A673 (cell line): ENCODE measurements around the gene ZNF189.

Experiments
- EZH2 ChIP-seq: fragments of 200-600 bp; sonication (generic); IDR thresholded peaks from 2 replicates; pipeline ENCODE4 v1.6.1; 2017; ENCODE audit warnings: borderline replicate concordance, low read depth, mild to moderate bottlenecking, mixed read lengths, antibody characterized with exemption, low read length; ENCODE audit not compliant: poor library complexity, severe bottlenecking
- TF ChIP-seq, protein P1 (sequence below): fragments of 300-800, 200-600 bp; sonication (generic); conservative IDR thresholded peaks from 2 replicates; pipeline ENCODE4 v1.5.1; 2017; ENCODE audit warnings: low read depth, mild to moderate bottlenecking, antibody characterized with exemption, low read length, moderate library complexity, mixed read lengths

DNA sequence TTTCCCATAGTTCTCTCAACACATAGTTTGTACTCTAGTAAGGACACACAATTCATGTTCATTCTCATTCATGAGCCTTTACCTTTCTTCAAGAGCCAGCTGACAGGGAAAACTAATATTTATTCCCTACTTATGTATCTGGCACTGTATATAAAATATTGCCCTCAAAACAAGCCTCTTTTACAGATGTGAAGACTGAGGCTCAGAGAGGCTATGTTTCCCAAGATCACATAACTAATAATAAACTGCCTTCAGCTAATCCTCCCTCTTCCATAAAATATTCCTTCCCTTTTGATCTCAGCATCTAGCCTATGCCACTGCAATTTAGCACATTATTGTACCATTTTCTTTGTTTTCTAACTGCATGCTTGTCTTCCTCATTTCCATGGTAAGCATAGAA, 18.7 kb downstream of the ZNF189 start:
- TF ChIP-seq, protein P1, sequence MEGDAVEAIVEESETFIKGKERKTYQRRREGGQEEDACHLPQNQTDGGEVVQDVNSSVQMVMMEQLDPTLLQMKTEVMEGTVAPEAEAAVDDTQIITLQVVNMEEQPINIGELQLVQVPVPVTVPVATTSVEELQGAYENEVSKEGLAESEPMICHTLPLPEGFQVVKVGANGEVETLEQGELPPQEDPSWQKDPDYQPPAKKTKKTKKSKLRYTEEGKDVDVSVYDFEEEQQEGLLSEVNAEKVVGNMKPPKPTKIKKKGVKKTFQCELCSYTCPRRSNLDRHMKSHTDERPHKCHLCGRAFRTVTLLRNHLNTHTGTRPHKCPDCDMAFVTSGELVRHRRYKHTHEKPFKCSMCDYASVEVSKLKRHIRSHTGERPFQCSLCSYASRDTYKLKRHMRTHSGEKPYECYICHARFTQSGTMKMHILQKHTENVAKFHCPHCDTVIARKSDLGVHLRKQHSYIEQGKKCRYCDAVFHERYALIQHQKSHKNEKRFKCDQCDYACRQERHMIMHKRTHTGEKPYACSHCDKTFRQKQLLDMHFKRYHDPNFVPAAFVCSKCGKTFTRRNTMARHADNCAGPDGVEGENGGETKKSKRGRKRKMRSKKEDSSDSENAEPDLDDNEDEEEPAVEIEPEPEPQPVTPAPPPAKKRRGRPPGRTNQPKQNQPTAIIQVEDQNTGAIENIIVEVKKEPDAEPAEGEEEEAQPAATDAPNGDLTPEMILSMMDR, result no peak
- TF ChIP-seq EZH2, result no peak
